SU-DHL-6 (cell line): ENCODE results near the gene SNED1.

ENCODE experiments used
- H2AFZ ChIP-seq: fragments of 200-600 bp; sonication (generic); 2 replicates; pipeline ENCODE4 v1.6.1; 2014; ENCODE audit warnings: low read depth, mild to moderate bottlenecking, moderate library complexity, mixed read lengths, antibody characterized with exemption, low read length; ENCODE audit not compliant: severe bottlenecking
- H3F3A ChIP-seq: fragments of 200-600 bp; shearing (Covaris generic); 2 replicates; pipeline ENCODE4 v1.6.0; 2016; ENCODE audit warnings: antibody characterized with exemption, mild to moderate bottlenecking; ENCODE audit not compliant: insufficient read depth
- H3K27ac ChIP-seq: fragments of 200-600 bp; sonication (generic); 2 replicates; pipeline ENCODE4 v1.5.1; 2016; ENCODE audit warnings: low read depth, mild to moderate bottlenecking, low read length, moderate library complexity, mixed read lengths
- H3K27me3 ChIP-seq: fragments of 200-600 bp; sonication (generic), shearing (Covaris generic); 2 replicates; pipeline ENCODE4 v1.6.0; 2014; ENCODE audit warnings: mild to moderate bottlenecking, low read length
- H3K36me3 ChIP-seq: fragments of 200-600 bp; sonication (generic); 2 replicates; pipeline ENCODE4 v1.6.1; 2014; ENCODE audit warnings: mild to moderate bottlenecking, low read length, mixed read lengths
- H3K4me2 ChIP-seq: fragments of 300-600, 200-600 bp; shearing (Covaris generic), sonication (generic); 2 replicates; pipeline ENCODE4 v1.6.0; 2014; ENCODE audit warnings: low read length, low read depth, mild to moderate bottlenecking; ENCODE audit not compliant: poor library complexity, severe bottlenecking
- H3K4me3 ChIP-seq: fragments of 200-600 bp; sonication (generic); 2 replicates; pipeline ENCODE4 v1.5.1; 2014; ENCODE audit warnings: antibody characterized with exemption, low read length, mild to moderate bottlenecking, mixed read lengths; ENCODE audit not compliant: insufficient read depth, poor library complexity, severe bottlenecking
- H3K79me2 ChIP-seq: fragments of 200-600 bp; sonication (generic); 2 replicates; pipeline ENCODE4 v1.6.1; 2014; ENCODE audit warnings: mild to moderate bottlenecking, low read length, moderate library complexity; ENCODE audit not compliant: insufficient read depth
- H3K9ac ChIP-seq: fragments of 200-600 bp; sonication (generic); 2 replicates; pipeline ENCODE4 v1.7.0; 2014; ENCODE audit warnings: mild to moderate bottlenecking, low read length
- H3K9me2 ChIP-seq: fragments of 200-600 bp; sonication (generic); replicated peaks from 2 replicates; pipeline ENCODE4 v1.6.1; 2014; ENCODE audit warnings: low read length; ENCODE audit not compliant: insufficient read depth
- H3K9me3 ChIP-seq: fragments of 200-600 bp; sonication (generic); 2 replicates; pipeline ENCODE4 v1.6.1; 2014; ENCODE audit warnings: low read length, mixed read lengths; ENCODE audit not compliant: insufficient read depth
- H4K20me1 ChIP-seq: fragments of 200-600 bp; sonication (generic); 2 replicates; pipeline ENCODE4 v1.6.1; 2014; ENCODE audit warnings: low read depth, mild to moderate bottlenecking, antibody characterized with exemption, low read length, moderate library complexity, mixed read lengths
- EZH2phosphoT487 ChIP-seq: fragments of 200-600 bp; sonication (generic), shearing (Covaris generic); conservative IDR thresholded peaks from 2 replicates; pipeline ENCODE4 v1.6.1; 2018; ENCODE audit warnings: mild to moderate bottlenecking, antibody characterized with exemption, low read length, moderate library complexity, mixed read lengths
- TF ChIP-seq, protein P1 (sequence below): fragments of 200-600 bp; sonication (generic); IDR thresholded peaks from one replicate; pipeline ENCODE4 v1.5.1; 2017; ENCODE audit warnings: antibody characterized with exemption, mild to moderate bottlenecking, low read length, moderate library complexity; ENCODE audit not compliant: insufficient read depth, poor library complexity, severe bottlenecking

SNED1 gene

DNA sequence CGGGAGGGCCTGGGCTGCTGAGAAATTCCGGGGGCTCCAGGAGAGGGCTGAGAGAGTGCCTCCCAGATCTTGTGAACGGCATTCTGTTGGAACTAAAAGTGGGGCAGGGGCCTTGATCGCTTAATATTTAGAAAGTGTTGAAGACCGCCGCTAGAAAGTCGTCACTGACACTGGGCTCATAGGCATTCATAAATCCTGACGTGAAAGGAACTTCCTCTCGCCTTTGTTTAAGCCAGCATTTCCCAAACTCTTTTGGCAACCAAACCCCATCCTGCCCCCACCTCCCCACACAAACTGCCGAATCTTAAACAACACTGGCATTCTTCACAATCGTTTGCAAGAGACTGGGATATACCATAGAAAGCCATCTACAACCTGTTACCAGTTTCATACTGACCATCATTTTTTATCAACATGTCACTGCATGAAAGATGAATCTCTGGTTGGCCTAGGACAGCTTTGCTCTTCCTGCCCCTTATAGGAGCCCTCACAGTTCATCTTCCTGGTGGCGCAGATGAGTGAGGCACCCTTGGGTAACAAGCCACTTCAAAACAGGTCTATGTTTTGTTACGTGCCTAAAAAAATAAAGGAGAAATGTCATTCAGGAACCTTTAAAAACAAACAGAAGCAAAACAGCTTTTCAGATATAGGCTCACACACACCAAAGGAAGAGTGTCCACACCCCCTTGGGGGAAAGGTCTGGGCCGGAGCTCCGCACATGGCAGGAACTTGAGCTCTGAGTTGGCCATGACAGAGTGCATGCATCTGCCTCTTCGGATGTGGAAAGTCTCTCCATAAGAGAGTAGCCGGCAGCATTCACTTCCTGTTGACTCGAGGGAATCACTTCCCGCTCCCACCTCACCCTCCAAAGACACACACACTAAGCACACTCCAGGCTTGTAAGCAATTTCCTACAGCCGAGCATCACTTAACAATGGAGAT lies 90.6 kb downstream of the SNED1 start:
- Histone ChIP-seq H3K27me3 (no peaks in the 10 kb centered on the region), H3K9ac (no peak overlapping the region), H3K36me3 (0 out of 2 replicates have a peak, but pooled peaks cover 3% of the 10 kb centered on the region), H3K79me2 (no peaks in the 10 kb centered on the region), H3F3A (no peaks in the 10 kb centered on the region), H3K4me3 (no peak overlapping the region), H3K9me2 (no peaks in the 10 kb centered on the region), H2AFZ (no peak overlapping the region), H4K20me1 (no peaks in the 10 kb centered on the region), H3K9me3 (no peaks in the 10 kb centered on the region), H3K27ac (no peak overlapping the region), H3K4me2 (no peak overlapping the region)
- TF ChIP-seq EZH2phosphoT487 = no peak

GRCh38 chr2:241091201-241091600 lies 92.8 kb downstream of the SNED1 start:
- no peak overlapping the region for H3K27ac ChIP-seq
- H3K9me3 ChIP-seq = no peaks in the 10 kb centered on the region
- no peaks in the 10 kb centered on the region for H3K9me2 ChIP-seq
- no peak for TF ChIP-seq EZH2phosphoT487
- TF ChIP-seq, protein P1, sequence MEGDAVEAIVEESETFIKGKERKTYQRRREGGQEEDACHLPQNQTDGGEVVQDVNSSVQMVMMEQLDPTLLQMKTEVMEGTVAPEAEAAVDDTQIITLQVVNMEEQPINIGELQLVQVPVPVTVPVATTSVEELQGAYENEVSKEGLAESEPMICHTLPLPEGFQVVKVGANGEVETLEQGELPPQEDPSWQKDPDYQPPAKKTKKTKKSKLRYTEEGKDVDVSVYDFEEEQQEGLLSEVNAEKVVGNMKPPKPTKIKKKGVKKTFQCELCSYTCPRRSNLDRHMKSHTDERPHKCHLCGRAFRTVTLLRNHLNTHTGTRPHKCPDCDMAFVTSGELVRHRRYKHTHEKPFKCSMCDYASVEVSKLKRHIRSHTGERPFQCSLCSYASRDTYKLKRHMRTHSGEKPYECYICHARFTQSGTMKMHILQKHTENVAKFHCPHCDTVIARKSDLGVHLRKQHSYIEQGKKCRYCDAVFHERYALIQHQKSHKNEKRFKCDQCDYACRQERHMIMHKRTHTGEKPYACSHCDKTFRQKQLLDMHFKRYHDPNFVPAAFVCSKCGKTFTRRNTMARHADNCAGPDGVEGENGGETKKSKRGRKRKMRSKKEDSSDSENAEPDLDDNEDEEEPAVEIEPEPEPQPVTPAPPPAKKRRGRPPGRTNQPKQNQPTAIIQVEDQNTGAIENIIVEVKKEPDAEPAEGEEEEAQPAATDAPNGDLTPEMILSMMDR = no peak
- H3K27me3 ChIP-seq = no peaks in the 10 kb centered on the region
- no peak overlapping the region for H2AFZ ChIP-seq
- no peak overlapping the region for H3K4me3 ChIP-seq
- H3F3A ChIP-seq = no peaks in the 10 kb centered on the region
- no peak overlapping the region for H3K4me2 ChIP-seq
- H4K20me1 ChIP-seq = no peaks in the 10 kb centered on the region
- 0 out of 2 replicates have a peak, but pooled peaks cover 3% of the 10 kb centered on the region for H3K36me3 ChIP-seq
- no peak overlapping the region for H3K9ac ChIP-seq
- no peaks in the 10 kb centered on the region for H3K79me2 ChIP-seq

- H4K20me1 ChIP-seq = no peaks in the 10 kb centered on the region
Measured at GRCh38 chr2:241091734-241092445, 93.5 kb downstream of the SNED1 start.

More at GRCh38 chr2:241091734-241092445, 93.5 kb downstream of the SNED1 start:
- H3K4me3 ChIP-seq = no peak overlapping the region
- H3K9ac ChIP-seq = no peak overlapping the region
- TF ChIP-seq EZH2phosphoT487 = no peak
- TF ChIP-seq, protein P1 = no peak
- H3K9me3 ChIP-seq = no peaks in the 10 kb centered on the region
- no peaks in the 10 kb centered on the region for H3F3A ChIP-seq
- no peak overlapping the region for H3K4me2 ChIP-seq
- no peaks in the 10 kb centered on the region for H3K9me2 ChIP-seq
- no peak overlapping the region for H3K27ac ChIP-seq
- H3K79me2 ChIP-seq = no peaks in the 10 kb centered on the region
- H2AFZ ChIP-seq = no peak overlapping the region
- H3K36me3 ChIP-seq = 0 out of 2 replicates have a peak, but pooled peaks cover 3% of the 10 kb centered on the region
- H3K27me3 ChIP-seq = no peaks in the 10 kb centered on the region
